NAMALWA (cell line): ENCODE data around the gene ATP2B3.
A peak's percentile ranks its signal among the peaks of the same experiment; 100 is the strongest.

Source experiments
- DNase-seq: peaks from one replicate; pipeline ENCODE4 v3.0.0-alpha.2; 2015; ENCODE audit warnings: low spot score

The ATP2B3 gene

GRCh38 chrX:153537526-153538295, 20.3 kb downstream of the ATP2B3 start:
- DNase-seq = no peak

- DNase-seq = no peak
These were observed 21.0 kb downstream of the ATP2B3 start for GRCh38 chrX:153538424-153538823.

GRCh38 chrX:153539171-153539978, 21.9 kb downstream of the ATP2B3 start:
- DNase-seq = peak; percentile 50

- DNase-seq = no peak
These were observed 22.5 kb downstream of the ATP2B3 start for GRCh38 chrX:153539979-153540358.

GRCh38 chrX:153544727-153545126, 27.3 kb downstream of the ATP2B3 start:
- no peak for DNase-seq

- DNase-seq = no peak
These were observed 28.9 kb downstream of the ATP2B3 start for GRCh38 chrX:153546386-153546785.

- DNase-seq = no peak
These were observed 29.8 kb downstream of the ATP2B3 start for GRCh38 chrX:153547195-153547594.

GRCh38 chrX:153549231-153549630, 31.8 kb downstream of the ATP2B3 start:
- no peak for DNase-seq

GRCh38 chrX:153549807-153550206, 32.4 kb downstream of the ATP2B3 start:
- no peak for DNase-seq

GRCh38 chrX:153551135-153551534, 33.7 kb downstream of the ATP2B3 start:
- DNase-seq = no peak

- DNase-seq = peak; percentile 66
These were observed 37.2 kb downstream of the ATP2B3 start for GRCh38 chrX:153554519-153555167.

- no peak for DNase-seq
These were observed 39.3 kb downstream of the ATP2B3 start for GRCh38 chrX:153556767-153557166.

GRCh38 chrX:153557618-153558355, 40.3 kb downstream of the ATP2B3 start:
- DNase-seq = peak; percentile 12

GRCh38 chrX:153560000-153560399, 42.6 kb downstream of the ATP2B3 start:
- no peak for DNase-seq

GRCh38 chrX:153560466-153560865, 43.0 kb downstream of the ATP2B3 start:
- DNase-seq = no peak

GRCh38 chrX:153561337-153561736, 43.9 kb downstream of the ATP2B3 start:
- no peak for DNase-seq

- DNase-seq = no peak
These were observed 45.1 kb downstream of the ATP2B3 start for GRCh38 chrX:153562546-153562945.

GRCh38 chrX:153564047-153564606, 46.7 kb downstream of the ATP2B3 start:
- DNase-seq = no peak

GRCh38 chrX:153565996-153566580, 48.6 kb downstream of the ATP2B3 start:
- no peak for DNase-seq

GRCh38 chrX:153568451-153569011, 51.1 kb downstream of the ATP2B3 start:
- no peak for DNase-seq

GRCh38 chrX:153569475-153569874, 52.0 kb downstream of the ATP2B3 start:
- DNase-seq = no peak
